MCF 10A (cell line): ENCODE results near the gene AP1G1. TPM values are rescaled to one million over a fixed set of nuclear protein-coding genes. Genes with fewer than 3 reads are reported as not detected.

Experiments used
- BruUV-seq: library from RNA; stranded (reverse); fragments of 400-500 nt; replicated peaks from 2 replicates; lab custom pipeline; 2021; lab: Mats Ljungman, UMichigan
- CTCF ChIA-PET: fragments of 300-600 bp; sonication (Branson Sonifier 250); formaldehyde crosslinking; extraction: SDS; loops from one replicate; lab custom pipeline; 2021; ENCODE audit warnings: antibody characterized with exemption, inconsistent platforms; lab: Yijun Ruan, JAX
- POLR2A ChIA-PET: fragments of 300-600, 350-650 bp; sonication (Branson Sonifier 250); formaldehyde crosslinking; extraction: SDS; loops from one replicate; lab custom pipeline; 2020; ENCODE audit warnings: antibody characterized with exemption, inconsistent platforms; lab: Yijun Ruan, JAX
- DNase-seq: peaks from one replicate; pipeline ENCODE4 v3.0.0-alpha.2; 2018; ENCODE audit not compliant: unreplicated experiment
- H3K27ac Mint-ChIP-seq: one replicate; pipeline ENCODE4 v1.8.0; 2022; ENCODE audit warnings: mild to moderate bottlenecking, low read depth, mixed read lengths; ENCODE audit not compliant: unreplicated experiment
- H3K27me3 Mint-ChIP-seq: one replicate; pipeline ENCODE4 v1.8.0; 2022; ENCODE audit warnings: mixed read lengths; ENCODE audit not compliant: insufficient read depth, unreplicated experiment
- H3K36me3 Mint-ChIP-seq: one replicate; pipeline ENCODE4 v1.8.0; 2022; ENCODE audit warnings: mild to moderate bottlenecking, moderate library complexity, mixed read lengths; ENCODE audit not compliant: insufficient read depth, unreplicated experiment
- H3K4me1 Mint-ChIP-seq: one replicate; pipeline ENCODE4 v1.8.0; 2022; ENCODE audit warnings: mixed read lengths; ENCODE audit not compliant: insufficient read depth, unreplicated experiment
- H3K4me3 Mint-ChIP-seq: one replicate; pipeline ENCODE4 v1.8.0; 2022; ENCODE audit warnings: mild to moderate bottlenecking, moderate library complexity, mixed read lengths; ENCODE audit not compliant: unreplicated experiment
- H3K9me3 Mint-ChIP-seq: one replicate; pipeline ENCODE4 v1.8.0; 2022; ENCODE audit warnings: mixed read lengths; ENCODE audit not compliant: unreplicated experiment
- CTCF ChIP-seq: fragments of 200-600 bp; IDR thresholded peaks from one replicate; pipeline ENCODE4 v1.8.0; 2022; ENCODE audit warnings: antibody characterized with exemption, mild to moderate bottlenecking; ENCODE audit not compliant: unreplicated experiment
- intact Hi-C: fragments of 100-400 bp; cut with micrococcal nuclease; formaldehyde crosslinking; loops from 2 replicates; pipeline ENCODE4 v1.14.1; 2022
- total RNA-seq: library from RNA; stranded (reverse); gene quantifications from 2 replicates; pipeline ENCODE4 v1.2.3, GENCODE V29; 2022

AP1G1 gene
- total RNA-seq, 1 experiment from 2014 or later: 99.5 TPM

GRCh38 chr16:71796501-71797097, 12.0 kb downstream of the AP1G1 start:
- no peak overlapping the region for H3K4me3 Mint-ChIP-seq
- H3K4me1 Mint-ChIP-seq: peaks cover 11% of the 10 kb centered on the region
- H3K27me3 Mint-ChIP-seq: no peaks in the 10 kb centered on the region
- no TSS peak for BruUV-seq
- H3K9me3 Mint-ChIP-seq: no peaks in the 10 kb centered on the region
- intact Hi-C loops: no loop called here
- TF ChIP-seq CTCF: no peak
- CTCF ChIA-PET: no interaction called here
- no peak for DNase-seq
- POLR2A ChIA-PET: no interaction called here
- H3K36me3 Mint-ChIP-seq: peaks cover 45% of the 10 kb centered on the region
- no peak overlapping the region for H3K27ac Mint-ChIP-seq

- POLR2A ChIA-PET: interaction anchor here (0.9 to 3.9 kb wide), 4 partner anchors 11 to 88 kb away, joined by 3 to 33 read pairs (median 6); partner anchors contain the start of gene AP1G1
- no peak overlapping the region for H3K27ac Mint-ChIP-seq
Measured at GRCh38 chr16:71794943-71795342, 13.7 kb downstream of the AP1G1 start.

GRCh38 chr16:71794018-71794417, 14.6 kb downstream of the AP1G1 start:
- intact Hi-C loops: no loop called here
- no peak overlapping the region for H3K27ac Mint-ChIP-seq
- CTCF ChIA-PET: interaction anchor here (0.6 to 1.2 kb wide), 4 partner anchors 9 to 89 kb away, joined by 3 to 6 read pairs (median 3); no protein-coding TSS in a partner anchor

More at GRCh38 chr16:71794943-71795342, 13.7 kb downstream of the AP1G1 start:
- H3K4me3 Mint-ChIP-seq: no peak overlapping the region
- CTCF ChIA-PET: interaction anchor here (1.2 kb wide), 2 partner anchors 10 to 88 kb away, joined by 3 read pairs; no protein-coding TSS in a partner anchor
- H3K27me3 Mint-ChIP-seq: no peaks in the 10 kb centered on the region
- H3K36me3 Mint-ChIP-seq: peaks cover 29% of the 10 kb centered on the region
- H3K9me3 Mint-ChIP-seq: no peaks in the 10 kb centered on the region
- DNase-seq: no peak
- no TSS peak for BruUV-seq
- intact Hi-C loops: no loop called here
- peaks cover 11% of the 10 kb centered on the region for H3K4me1 Mint-ChIP-seq
- TF ChIP-seq CTCF: no peak

More at GRCh38 chr16:71794018-71794417, 14.6 kb downstream of the AP1G1 start:
- POLR2A ChIA-PET: interaction anchor here (0.9 to 3.9 kb wide), 4 partner anchors 10 to 89 kb away, joined by 3 to 33 read pairs (median 6); partner anchors contain the start of gene AP1G1
- no peaks in the 10 kb centered on the region for H3K9me3 Mint-ChIP-seq
- H3K4me1 Mint-ChIP-seq: peaks cover 11% of the 10 kb centered on the region
- DNase-seq: no peak
- BruUV-seq: no TSS peak
- H3K27me3 Mint-ChIP-seq: no peaks in the 10 kb centered on the region
- no peak for TF ChIP-seq CTCF
- no peak overlapping the region for H3K4me3 Mint-ChIP-seq
- peaks cover 27% of the 10 kb centered on the region for H3K36me3 Mint-ChIP-seq
